ENCODE measurements around the gene LRRC15.

LRRC15 gene

GRCh38 chr3:194330579-194330978, 39.0 kb downstream of the LRRC15 start:
- DNase-seq: no peak

- no peak for DNase-seq
Observed at GRCh38 chr3:194330160-194330559, 39.4 kb downstream of the LRRC15 start.

GRCh38 chr3:194329583-194329965, 40.0 kb downstream of the LRRC15 start:
- no peak for DNase-seq

GRCh38 chr3:194328942-194329582, 40.5 kb downstream of the LRRC15 start:
- DNase-seq: no peak

- DNase-seq: no peak
Observed at GRCh38 chr3:194328053-194328657, 41.4 kb downstream of the LRRC15 start.

GRCh38 chr3:194327218-194328052, 42.1 kb downstream of the LRRC15 start:
- DNase-seq: no peak

- no peak for DNase-seq
Observed at GRCh38 chr3:194326968-194327217, 42.6 kb downstream of the LRRC15 start.

GRCh38 chr3:194326192-194326967, 43.2 kb downstream of the LRRC15 start:
- DNase-seq: no peak

GRCh38 chr3:194325424-194326153, 44.0 kb downstream of the LRRC15 start:
- no peak for DNase-seq

GRCh38 chr3:194324823-194325327, 44.7 kb downstream of the LRRC15 start:
- no peak for DNase-seq

- peak in 1 of 2 donors; percentile 37 for DNase-seq
Observed at GRCh38 chr3:194323785-194324735, 45.5 kb downstream of the LRRC15 start.

- peak in 1 of 2 donors; percentile 38 for DNase-seq
Observed at GRCh38 chr3:194322678-194323211, 46.8 kb downstream of the LRRC15 start.

GRCh38 chr3:194321693-194322640, 47.6 kb downstream of the LRRC15 start:
- DNase-seq: no peak

- DNase-seq: no peak
Observed at GRCh38 chr3:194320744-194321243, 48.7 kb downstream of the LRRC15 start.

GRCh38 chr3:194320100-194320499, 49.4 kb downstream of the LRRC15 start:
- DNase-seq: no peak

- no peak for DNase-seq
Observed at GRCh38 chr3:194318511-194319161, 50.9 kb downstream of the LRRC15 start.

- no peak for DNase-seq
Observed at GRCh38 chr3:194316918-194317317, 52.6 kb downstream of the LRRC15 start.

- no peak for DNase-seq
Observed at GRCh38 chr3:194315965-194316361, 53.6 kb downstream of the LRRC15 start.
